ENCODE data around the gene RNF214. TPM values are rescaled to one million over a fixed set of nuclear protein-coding genes. Genes with fewer than 3 reads are reported as not detected.
A peak's percentile ranks its signal among the peaks of the same experiment; 100 is the strongest.
"Not testable (repeated sequence)": the region's sequence is repeated elsewhere in the genome, so short reads cannot be mapped to it uniquely, and the experiment has no call there.

Gene RNF214
- total RNA-seq, 1 donor from 2014 or later: 39.9 TPM

GRCh38 chr11:117255966-117256365, 23.5 kb downstream of the RNF214 start:
- Mint-ChIP-seq H3K4me3 (no peak overlapping the region), H3K9me3 (no peaks in the 10 kb centered on the region), H3K27me3 (ENCODE audit: low read depth) (no peaks in the 10 kb centered on the region), H3K27ac (no peak overlapping the region), H3K36me3 (peaks cover 33% of the 10 kb centered on the region), H3K4me1 (peaks cover 2% of the 10 kb centered on the region)
- TF ChIP-seq CTCF (IDR thresholded peaks at IDR 0.05; ENCODE audit: unreplicated experiment): no peak
- no peak for DNase-seq (ENCODE audit: low spot score in 2 of 2, unreplicated experiment in 2 of 2)

GRCh38 chr11:117256573-117256972, 24.1 kb downstream of the RNF214 start:
- Mint-ChIP-seq H3K9me3 (no peaks in the 10 kb centered on the region), H3K36me3 (peaks cover 32% of the 10 kb centered on the region), H3K4me1 (peaks cover 2% of the 10 kb centered on the region), H3K27ac (no peak overlapping the region), H3K27me3 (ENCODE audit: low read depth) (no peaks in the 10 kb centered on the region), H3K4me3 (no peak overlapping the region)
- no peak for TF ChIP-seq CTCF (IDR thresholded peaks at IDR 0.05; ENCODE audit: unreplicated experiment)
- no peak for DNase-seq (ENCODE audit: low spot score in 2 of 2, unreplicated experiment in 2 of 2)

GRCh38 chr11:117258576-117258975, 26.1 kb downstream of the RNF214 start:
- DNase-seq (ENCODE audit: low spot score in 2 of 2, unreplicated experiment in 2 of 2): no peak
- H3K27me3 Mint-ChIP-seq (ENCODE audit: low read depth): no peaks in the 10 kb centered on the region
- H3K4me3 Mint-ChIP-seq: no peak overlapping the region
- H3K36me3 Mint-ChIP-seq: peaks cover 37% of the 10 kb centered on the region
- H3K4me1 Mint-ChIP-seq: peaks cover 2% of the 10 kb centered on the region
- TF ChIP-seq CTCF (IDR thresholded peaks at IDR 0.05; ENCODE audit: unreplicated experiment): no peak
- H3K27ac Mint-ChIP-seq: no peak overlapping the region
- H3K9me3 Mint-ChIP-seq: no peaks in the 10 kb centered on the region

- TF ChIP-seq CTCF (IDR thresholded peaks at IDR 0.05; ENCODE audit: unreplicated experiment): no peak
- no peak for DNase-seq (ENCODE audit: low spot score in 2 of 2, unreplicated experiment in 2 of 2)
- Mint-ChIP-seq H3K4me3 (no peak overlapping the region), H3K27me3 (ENCODE audit: low read depth) (no peaks in the 10 kb centered on the region), H3K9me3 (no peaks in the 10 kb centered on the region), H3K27ac (peak overlapping the region; percentile 27), H3K4me1 (peaks cover 2% of the 10 kb centered on the region), H3K36me3 (peaks cover 36% of the 10 kb centered on the region)
Observed at GRCh38 chr11:117259417-117259816, 26.9 kb downstream of the RNF214 start.

- not testable (repeated sequence) for H3K4me3 Mint-ChIP-seq; H3K27ac Mint-ChIP-seq; H3K27me3 Mint-ChIP-seq (ENCODE audit: low read depth); H3K9me3 Mint-ChIP-seq; DNase-seq (ENCODE audit: low spot score in 2 of 2, unreplicated experiment in 2 of 2)
- H3K4me1 Mint-ChIP-seq: peaks cover 11% of the 10 kb centered on the region
- peaks cover 37% of the 10 kb centered on the region for H3K36me3 Mint-ChIP-seq
Observed at GRCh38 chr11:117264624-117265323, 32.3 kb downstream of the RNF214 start.

GRCh38 chr11:117265745-117266144, 33.3 kb downstream of the RNF214 start:
- no peak overlapping the region for H3K27ac Mint-ChIP-seq
- peaks cover 35% of the 10 kb centered on the region for H3K36me3 Mint-ChIP-seq
- DNase-seq (ENCODE audit: low spot score in 2 of 2, unreplicated experiment in 2 of 2): no peak
- peaks cover 6% of the 10 kb centered on the region for H3K9me3 Mint-ChIP-seq
- no peaks in the 10 kb centered on the region for H3K27me3 Mint-ChIP-seq (ENCODE audit: low read depth)
- H3K4me3 Mint-ChIP-seq: no peak overlapping the region
- peaks cover 14% of the 10 kb centered on the region for H3K4me1 Mint-ChIP-seq
- TF ChIP-seq CTCF (IDR thresholded peaks at IDR 0.05; ENCODE audit: unreplicated experiment): no peak
